GM18519 (cell line): Measurements from ENCODE around the gene FBXO40.
A peak's percentile ranks its signal among the peaks of the same experiment; 100 is the strongest.
"Not testable (repeated sequence)": the region's sequence is repeated elsewhere in the genome, so short reads cannot be mapped to it uniquely, and the experiment has no call there.

ENCODE experiments used
- ATAC-seq: cut with Tn5 transposase; IDR thresholded peaks from one replicate; pipeline ENCODE4 v1.9.1; 2021; ENCODE audit warnings: mild to moderate bottlenecking, moderate library complexity; ENCODE audit not compliant: unreplicated experiment, low FRiP score

The FBXO40 gene, protein sequence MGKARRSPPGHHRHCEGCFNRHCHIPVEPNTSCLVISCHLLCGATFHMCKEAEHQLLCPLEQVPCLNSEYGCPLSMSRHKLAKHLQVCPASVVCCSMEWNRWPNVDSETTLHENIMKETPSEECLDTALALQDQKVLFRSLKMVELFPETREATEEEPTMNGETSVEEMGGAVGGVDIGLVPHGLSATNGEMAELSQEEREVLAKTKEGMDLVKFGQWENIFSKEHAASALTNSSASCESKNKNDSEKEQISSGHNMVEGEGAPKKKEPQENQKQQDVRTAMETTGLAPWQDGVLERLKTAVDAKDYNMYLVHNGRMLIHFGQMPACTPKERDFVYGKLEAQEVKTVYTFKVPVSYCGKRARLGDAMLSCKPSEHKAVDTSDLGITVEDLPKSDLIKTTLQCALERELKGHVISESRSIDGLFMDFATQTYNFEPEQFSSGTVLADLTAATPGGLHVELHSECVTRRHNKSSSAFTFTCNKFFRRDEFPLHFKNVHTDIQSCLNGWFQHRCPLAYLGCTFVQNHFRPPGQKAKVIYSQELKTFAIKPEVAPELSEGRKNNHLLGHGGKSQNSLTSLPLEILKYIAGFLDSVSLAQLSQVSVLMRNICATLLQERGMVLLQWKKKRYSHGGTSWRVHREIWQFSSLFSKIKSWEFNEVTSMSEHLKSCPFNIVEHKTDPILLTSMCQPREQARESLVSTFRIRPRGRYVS

DNA sequence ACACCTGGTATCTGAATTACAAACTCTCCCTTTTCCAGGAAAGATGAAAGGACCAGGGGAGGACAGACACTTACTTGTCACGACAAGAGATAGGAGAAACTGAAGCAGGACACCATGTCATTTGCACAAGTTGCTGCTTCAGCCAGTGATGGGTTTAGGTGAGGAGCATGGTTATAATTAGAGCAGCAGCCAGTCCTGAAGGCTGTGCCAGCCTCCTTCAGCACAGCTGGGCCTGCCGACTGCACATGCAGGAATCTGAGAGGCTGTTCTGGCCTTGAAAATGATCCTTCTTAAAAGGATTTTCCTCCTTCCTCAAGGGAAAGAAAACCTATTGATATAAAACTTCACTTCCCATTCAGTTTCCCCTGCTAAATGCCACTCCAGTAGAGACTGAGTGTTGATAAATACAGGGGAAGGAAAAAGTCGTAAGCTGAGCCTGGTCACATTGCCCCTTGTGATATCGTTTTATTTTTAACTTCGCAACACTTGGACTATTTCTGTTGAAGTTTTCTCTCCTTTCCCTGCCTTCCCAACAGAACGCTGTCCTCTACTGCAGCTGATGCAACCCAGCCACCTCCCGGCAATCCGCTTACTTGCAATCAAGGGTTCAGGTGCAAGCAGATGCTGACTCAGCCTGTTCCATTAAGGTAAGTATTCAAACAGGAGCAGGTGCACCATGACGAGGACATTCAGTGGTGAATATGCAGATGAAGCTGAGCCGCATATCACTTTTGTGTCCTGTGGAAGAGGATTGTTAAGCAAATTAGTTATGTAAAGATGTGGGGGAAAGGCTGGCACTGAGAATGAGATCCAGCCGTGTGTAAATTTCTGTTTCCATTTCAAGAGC lies at the start of gene FBXO40:
Gene FBXO40, plus strand, starts transcription at position 524 of the 847 bp plus-strand sequence. CDS start 27,197 bp downstream, outside the sequence.
- ATAC-seq, result no peak

DNA sequence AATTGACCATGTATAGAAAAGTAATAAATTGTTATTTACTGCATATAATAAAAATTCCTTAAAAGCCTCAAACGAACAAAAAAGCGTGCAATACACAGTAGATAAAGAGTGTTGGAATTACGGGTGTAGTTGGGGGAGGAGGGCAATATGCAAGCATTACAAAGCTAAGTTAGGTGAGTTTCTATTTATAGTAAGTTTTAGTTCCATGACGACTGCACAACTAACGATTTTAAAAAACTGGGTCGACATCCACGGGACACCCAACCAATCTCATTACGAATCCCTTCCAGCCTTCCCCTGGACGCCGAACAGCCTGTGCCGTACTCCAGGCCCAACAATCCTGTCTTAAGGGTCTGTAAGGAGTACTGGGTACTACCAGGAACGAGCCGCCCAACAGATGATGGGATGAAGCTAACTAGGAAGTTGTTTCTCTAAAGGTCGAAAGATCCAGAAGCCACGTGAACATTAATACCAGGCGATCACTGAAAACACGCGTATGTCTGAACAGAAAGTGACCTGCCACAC lies 48.1 kb upstream of the FBXO40 start:
- ATAC-seq, result peak; percentile 3

DNA sequence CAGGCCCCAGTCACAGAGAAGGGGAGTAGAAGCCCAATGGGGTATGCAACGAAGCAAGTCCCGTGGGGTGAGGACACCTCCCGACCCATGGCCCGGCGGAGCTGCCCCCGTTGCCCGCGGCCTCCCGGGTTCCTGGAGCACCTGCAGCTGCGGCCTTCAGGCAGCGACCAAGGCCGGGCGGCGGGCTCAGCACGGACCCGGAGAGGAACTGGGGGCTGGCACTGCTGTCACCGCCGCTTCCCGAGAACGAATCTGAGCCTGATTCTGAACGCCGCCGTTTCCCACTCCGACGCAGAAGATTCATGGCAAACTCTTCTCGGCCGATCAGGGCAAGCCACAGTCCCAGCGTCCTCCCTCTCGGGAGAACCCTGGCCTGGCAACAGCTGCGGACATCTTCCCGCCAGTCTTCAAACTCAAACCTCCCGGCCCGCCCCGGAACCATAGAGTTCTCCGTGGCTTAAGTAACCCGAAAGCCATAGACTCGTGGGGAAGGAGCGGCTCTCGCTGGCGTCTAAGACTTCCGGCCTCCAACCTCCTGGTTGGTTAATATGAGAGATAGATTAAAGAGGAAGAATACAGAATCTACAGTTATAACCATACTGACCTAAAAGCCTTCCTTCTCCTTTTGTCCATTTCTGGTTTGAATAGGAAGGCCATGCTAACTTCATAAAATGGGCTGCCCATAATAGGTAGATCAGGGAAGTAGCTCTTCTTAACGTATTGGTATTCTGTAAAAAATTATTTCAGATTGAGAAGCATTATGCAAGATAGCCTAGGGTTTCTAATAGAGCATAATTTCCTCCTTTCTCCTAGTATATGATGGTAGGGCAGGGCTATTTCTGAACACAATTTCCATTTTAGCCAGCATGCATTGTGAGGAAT lies 47.4 kb upstream of the FBXO40 start, which contains the start of gene POLQ:
Gene POLQ, minus strand, starts transcription at position 415 of the 882 bp plus-strand sequence. Its CDS starts 111 bp downstream, at position 304.
- ATAC-seq, result peak; percentile 66

DNA sequence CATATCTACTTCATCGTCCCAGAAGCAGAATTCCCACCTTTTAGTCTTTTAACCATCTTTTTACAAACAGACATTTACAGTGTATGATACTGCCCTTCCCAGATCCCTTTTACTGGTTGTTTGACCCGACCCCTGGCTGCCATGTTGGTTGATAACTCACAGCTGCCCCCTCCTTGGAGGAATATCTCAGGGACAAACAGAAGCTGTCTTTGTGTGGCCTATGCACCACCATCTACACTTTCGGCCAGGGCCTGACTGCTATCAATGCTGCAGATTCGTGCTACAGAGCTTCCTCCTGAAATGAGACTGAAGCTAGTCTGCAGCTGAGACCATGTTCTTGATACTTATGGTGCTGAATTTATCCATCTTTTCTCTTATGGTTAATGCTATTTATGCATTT lies 40.8 kb upstream of the FBXO40 start:
- ATAC-seq, result no peak

DNA sequence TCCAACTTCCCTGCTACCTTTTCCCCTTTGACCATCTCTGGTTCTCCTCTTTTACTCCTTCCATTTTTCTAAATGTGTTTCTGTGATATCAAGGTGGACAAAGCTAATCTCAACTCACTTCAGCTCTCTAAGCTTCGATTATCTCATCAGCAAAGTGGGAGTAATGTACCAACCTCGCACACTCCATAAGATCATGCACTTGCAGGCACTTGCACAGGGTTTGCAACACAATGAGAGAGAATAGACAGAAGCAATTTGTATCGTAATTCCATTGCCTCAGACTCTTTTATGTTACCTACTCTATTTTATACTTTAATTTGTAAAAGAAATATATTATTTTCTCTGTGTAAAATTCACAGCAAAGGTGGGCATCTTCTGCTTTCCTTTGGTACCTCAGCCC lies 40.4 kb upstream of the FBXO40 start:
- no peak for ATAC-seq

DNA sequence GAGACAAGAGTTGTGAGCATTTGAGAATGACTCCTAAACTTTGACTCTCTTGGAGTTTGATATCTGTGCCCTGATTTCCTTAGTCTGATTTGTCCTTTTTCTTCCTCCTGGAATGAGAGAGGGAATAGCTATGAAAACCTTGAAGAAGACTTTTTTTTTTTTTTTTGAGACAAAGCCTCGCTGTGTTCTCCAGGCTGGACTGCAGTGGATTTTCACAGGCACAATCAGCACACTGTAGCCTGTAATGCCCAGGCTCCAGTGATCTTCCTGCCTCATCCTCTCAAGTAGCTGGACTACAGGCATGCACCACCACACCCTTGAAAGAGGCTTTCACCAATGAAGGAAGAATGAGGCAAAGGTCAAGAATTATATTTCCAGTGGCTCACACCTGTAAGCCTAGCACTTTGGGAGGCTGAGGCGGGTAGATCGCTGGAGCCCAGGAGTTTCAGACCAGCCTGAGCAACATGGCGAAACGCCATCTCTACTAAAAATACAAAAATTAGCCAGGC lies 35.7 kb upstream of the FBXO40 start:
- ATAC-seq, result no peak

DNA sequence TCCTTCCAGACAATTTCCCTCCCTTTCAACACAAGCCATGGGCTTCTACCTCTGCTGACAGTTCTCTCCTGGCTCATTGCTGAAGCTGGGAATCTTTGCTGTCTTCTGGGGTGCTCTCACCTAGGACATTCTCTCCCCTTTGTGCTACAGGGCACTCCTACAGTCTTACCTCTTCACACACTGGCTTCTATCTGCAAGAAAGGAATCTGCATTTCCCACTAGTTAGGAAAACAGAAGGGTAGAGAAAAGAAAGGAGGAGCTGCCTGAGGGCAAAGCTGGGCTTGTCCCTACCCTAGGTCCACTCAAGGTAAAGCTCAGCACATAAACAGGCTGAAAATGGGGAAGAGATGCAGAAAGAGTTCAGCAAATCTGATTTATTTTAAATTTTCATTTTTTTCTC lies 31.0 kb upstream of the FBXO40 start:
- no peak for ATAC-seq

DNA sequence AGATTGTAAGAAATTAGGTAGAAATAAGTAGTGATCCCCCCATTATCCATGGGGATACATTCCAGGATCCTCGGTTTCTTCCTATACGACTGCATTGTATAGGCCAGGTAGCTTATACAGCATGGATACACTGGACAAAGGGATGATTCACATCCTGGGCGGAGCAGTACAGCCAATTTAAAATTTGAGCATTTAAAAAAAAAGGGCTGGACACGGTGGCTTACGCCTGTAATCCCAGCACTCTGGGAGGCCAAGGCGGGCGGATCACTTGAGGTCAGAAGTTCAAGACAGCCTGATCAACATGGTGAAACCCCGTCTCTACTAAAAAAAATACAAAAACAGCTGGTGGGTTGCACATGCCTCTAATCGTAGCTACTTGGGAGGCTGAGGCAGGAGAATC lies 26.4 kb upstream of the FBXO40 start:
- ATAC-seq, result no peak

DNA sequence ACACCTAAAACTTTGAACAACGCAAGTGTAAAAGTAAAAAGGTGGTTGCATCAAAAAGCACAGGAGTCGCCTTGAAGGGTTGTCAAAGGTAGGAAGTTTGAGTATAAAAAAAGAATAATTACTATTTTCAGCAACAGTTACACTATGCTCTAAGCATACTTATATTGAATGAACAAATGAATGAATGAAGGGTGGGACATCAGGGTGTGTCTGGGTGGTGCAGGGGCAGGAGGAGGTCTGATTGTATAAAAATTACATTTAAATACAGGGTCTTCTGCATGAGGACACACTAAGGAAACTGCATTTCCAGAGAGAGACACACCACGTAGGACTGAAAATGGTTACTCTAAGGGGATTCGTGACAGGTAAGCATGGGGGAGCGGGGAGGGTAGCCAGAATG lies 25.5 kb upstream of the FBXO40 start, which contains the start of gene ARGFX:
Gene ARGFX, plus strand, starts transcription at position 301 of the 400 bp plus-strand sequence. CDS start 2,765 bp downstream, outside the sequence.
- no peak for ATAC-seq

DNA sequence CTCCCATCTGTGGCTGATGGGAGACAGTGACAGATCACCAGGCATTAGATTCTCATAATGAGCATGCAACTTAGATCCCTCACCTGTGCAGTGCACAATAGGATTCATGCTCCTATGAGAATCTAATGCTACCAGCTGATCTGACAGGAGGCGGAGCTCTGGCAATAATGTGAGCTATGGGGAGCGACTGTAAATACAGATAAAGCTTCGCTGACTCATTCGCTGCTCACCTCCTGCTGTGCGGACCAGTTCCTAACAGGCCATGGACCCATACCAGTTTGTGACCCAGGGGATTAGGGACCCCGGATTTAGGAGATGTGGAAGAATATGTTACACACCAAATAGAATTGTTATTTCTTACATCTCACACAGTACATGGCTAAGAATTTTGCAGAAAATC lies 18.7 kb upstream of the FBXO40 start:
- no peak for ATAC-seq

DNA sequence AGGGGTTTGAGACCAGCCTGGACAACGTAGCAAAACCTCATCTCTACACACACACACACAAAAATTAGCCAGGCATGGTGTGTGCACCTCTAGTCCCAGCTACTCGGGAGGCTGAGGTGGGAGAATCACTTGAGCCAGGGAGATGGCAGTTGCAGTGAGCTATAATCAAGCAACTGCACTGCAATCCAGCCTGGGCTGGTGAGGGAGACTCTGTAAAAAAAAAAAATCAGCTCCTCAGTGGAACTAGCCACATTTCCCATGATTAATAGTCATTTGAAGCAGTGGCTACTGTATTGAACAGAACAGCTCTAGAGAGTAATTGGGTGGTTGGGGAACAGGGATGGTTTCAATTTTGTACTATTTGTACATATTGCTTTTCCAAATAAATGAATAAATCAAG lies 11.5 kb upstream of the FBXO40 start:
- ATAC-seq, result no peak

DNA sequence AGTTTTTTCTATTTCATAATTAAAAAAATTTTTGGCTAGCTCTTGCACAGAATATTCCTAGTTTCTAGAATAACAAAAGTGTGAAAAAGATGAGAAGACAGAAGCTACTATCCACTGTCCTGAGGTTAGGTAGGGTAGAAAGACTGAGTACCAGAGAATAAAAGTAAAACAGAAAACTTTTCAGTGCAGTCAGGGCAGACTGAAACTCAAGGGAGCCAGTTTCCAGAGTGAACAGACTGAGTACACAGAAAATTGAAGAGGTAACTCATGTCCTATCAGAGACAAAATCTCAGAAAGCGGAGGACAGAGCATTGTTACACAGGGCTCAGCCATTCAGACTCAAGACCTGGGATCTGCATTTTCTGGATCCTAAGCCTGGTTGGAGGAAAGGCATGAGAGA lies 8.8 kb upstream of the FBXO40 start:
- ATAC-seq, result no peak

DNA sequence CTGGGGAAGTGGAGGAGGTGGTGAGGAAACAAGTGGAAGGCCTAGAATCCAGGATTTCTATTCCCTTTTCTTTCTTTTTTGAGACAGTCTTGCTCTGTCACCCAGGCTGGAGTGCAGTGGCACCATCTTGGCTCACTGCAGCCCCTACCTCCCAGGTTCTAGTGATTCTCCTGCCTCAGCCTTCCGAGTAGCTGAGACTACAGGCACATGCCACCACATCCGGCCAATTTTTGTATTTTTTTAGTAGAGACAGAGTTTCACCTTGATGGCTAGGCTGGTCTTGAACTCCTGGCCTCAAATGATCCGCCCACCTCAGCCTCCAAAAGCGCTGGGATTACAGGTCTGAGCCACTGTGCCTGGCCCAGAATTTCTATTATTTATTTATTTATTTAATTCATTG lies 627 bp downstream of the FBXO40 start:
- not testable (repeated sequence) for ATAC-seq

DNA sequence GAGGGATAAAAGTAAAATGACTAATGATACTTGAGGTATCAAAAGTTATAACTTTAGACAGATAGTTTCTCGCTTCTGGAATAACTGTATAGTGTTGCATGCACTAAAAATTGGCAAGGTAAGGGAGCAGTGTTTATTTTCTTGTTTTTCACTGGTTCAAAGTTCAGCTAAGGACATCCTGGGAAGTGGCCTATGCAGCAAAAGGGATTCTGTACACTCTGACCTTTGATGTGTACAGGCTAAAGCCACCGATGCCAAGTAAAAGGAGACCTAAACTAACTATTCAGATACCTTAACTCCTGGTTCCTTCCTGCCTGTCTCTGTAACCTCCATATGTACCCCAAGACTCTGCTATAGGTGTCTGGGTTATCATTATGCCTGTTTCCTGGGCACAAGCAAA lies 1.7 kb downstream of the FBXO40 start:
- no peak for ATAC-seq

DNA sequence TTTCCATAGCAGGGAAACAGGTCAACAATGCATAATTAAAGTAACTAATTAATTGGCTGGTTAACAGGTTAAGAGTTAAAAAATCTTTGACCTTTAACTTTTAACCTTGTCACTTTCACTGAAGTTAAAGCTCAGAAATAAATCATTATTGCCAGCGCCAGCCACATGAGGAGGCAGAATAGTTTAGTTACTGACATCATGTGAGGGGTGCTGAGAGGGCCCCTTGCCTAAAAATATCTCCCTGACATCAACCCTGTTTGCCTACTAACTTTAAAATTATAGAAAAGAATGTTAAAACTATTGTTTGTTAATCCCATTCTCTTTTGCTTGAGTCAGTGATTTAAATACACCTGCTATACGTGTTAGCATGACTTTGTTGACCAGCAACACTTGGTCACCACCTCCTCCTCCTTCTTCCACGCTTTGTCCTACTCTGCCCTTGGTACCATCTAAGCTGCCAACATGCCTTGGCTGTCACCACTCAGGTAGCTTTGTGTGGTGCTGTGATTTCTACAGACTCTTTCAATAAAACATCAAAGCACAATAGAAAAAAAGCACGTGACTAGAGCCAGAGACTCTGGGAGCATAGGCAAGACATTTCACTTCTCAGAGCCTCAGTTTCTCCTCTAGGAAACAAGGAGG lies 2.7 kb downstream of the FBXO40 start:
- ATAC-seq, result no peak

DNA sequence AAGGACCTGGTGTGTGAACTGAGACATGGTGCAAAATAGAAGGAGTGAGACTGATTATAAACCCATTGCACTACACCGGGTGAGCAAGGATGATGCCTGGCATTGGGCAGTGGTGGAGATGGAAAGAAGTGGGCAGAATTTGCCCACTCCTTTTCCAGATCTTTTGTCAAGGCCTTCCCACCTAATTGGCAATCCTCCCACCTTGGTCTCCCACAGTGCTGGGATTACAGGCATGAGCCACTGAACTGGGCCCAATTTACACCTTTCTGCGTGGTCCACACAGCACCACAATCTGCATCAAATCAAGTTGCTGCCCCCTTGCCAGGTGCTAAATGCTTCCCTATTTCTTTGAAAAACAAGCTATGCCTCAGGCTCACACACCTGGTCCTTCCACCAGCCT lies 5.4 kb downstream of the FBXO40 start:
- no peak for ATAC-seq

DNA sequence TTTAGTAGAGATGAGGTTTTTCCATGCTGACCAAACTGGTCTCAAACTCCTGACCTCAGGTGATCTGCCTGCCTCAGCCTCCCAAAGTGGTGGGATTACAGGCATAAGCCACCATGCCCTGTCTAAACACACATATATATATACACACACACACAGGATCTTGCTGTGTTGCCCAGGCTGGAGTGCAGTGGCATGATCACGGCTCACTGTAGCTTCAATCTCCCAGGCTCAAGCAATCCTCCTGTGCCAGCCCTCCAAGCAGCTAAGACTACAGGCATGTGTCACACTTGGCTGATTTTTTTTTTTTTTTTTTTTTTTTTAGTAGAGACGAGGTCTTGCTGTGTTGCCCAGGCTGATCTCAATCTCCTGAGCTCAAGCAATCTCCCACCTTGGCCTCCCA lies 6.7 kb downstream of the FBXO40 start:
- ATAC-seq, result not testable (repeated sequence)

DNA sequence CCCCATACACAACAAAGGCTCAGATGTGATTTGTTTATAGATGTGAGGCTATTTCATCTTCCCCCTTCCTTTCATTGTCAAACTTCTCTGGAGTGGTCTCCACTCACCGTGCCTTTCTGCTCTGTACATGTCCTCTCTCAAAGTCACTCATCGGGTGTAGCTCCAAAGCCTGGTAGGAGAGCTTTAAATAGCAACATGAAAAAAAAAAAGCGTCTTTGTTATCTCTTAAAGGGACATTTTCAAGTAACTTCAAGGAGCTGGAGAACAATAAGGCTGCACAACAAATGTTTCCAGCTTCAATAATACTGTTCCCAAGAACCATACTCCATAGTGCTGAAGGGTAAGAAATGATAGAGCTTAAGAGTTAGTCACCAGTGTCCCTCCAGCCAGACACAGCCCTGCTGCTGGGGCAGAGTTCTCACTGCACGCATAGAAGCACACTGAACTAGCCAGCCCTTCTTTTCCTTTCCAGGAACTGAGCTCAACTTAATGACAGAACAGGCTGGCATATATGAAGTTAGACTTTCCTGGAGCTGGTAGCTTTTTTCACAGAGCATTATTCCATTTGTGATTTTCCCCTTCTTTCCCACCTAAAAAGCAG lies 8.1 kb downstream of the FBXO40 start:
- no peak for ATAC-seq
